ENCODE results near the gene BCL11B.

The BCL11B gene

DNA sequence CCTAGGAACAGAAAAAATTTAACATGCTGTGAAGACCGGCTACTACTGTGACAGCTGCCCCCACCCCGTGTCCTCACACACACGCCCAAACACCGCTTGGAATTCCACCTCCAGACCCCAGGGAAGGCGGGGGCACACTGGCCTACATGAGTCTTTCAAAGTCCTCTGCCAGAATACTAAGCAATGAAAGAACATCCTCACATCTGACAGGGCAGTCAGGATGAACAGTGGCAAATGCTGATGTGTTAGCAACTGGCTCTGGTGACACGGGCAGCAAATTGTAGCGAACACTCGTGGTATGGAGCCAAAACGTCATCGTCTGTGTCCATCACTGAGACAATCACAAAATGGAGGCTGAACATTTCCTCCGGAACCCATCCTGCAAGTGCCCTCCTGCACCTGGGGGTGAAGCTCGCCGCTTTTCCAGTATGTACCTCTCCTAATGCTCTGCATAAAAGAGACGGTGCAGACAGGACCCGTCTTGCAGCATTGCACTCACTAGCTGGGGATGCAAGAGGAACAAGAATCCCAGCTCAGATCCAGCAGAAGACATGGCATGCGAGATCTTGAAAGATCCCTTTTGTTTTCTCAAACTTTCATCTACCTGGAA is 94.8 kb downstream of the BCL11B start:
- DNase-seq: no peak

DNA sequence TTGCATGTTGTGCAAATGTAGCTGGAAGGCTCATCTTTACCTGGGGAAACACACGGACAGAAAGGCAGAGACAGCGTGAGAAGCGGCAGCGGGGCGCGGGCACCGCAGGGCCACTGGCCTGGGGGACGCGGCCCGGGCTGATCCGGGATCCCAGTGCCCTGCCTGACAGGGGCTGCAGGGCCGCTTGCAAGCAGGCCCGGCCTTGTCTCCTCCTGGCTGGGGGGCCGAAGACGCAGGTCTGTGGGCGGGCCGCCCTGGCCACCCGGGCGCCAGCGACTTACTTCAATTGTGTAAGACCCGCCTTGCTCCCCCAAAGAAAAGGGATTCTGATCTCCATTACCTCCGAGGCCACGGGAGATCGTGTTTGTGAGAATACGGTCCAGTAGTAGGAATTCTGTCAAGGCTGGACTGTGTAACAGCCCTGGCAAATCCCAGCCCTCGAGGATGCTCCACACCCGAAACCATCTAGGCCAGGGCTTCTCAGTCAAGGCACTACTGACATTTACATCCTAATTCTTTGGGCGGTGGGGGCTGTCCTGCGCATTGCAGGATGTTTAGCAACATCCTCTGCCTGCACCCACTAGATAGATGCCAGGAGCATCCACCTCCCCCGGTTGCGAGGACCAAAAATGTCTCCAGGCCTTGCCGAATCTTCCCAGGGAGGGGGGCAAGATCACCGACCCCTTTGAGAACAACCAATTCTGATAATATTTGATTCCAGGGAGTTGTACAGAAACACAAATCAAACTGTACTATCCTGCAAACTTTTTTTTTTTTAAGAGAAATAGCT is 95.6 kb downstream of the BCL11B start:
- DNase-seq: no peak

DNA sequence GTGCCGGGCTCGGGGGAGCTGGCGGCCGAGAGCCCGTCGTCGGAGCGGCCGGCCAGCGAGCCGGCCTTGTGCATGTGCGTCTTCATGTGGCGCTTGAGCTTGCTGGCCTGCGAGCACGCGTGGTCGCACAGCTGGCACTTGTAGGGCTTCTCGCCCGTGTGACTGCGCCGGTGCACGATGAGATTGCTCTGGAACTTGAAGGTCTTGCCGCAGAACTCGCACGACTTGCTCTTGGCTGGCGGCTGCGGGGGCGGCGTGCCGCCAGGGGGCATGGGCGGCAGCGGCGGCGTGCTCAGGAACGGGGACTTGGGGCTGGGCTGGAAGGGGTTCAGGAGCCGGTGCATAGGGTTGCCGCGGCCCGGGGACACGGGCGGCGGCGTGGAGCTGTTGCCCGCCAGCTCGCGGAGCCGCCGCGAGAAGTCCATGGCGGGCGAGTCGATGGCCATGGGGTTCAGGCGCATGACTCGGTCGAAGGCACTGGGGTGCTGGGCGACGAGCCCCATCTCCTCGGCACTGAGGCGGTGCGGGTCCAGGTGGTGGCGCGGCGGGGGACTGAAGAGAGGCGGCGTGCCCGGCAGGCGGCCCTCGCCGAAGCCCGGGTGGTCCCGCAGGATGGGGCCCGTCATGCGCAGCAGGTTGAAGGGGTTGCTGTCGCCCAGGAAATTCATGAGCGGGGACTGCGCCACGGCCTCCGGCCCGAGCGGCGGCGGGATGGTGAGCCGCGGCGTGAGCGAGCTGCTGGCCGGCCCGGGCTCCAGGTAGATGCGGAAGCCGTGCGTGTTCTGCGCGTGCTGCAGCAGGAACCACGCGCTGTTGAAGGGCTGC is 96.5 kb downstream of the BCL11B start:
- no peak for DNase-seq

DNA sequence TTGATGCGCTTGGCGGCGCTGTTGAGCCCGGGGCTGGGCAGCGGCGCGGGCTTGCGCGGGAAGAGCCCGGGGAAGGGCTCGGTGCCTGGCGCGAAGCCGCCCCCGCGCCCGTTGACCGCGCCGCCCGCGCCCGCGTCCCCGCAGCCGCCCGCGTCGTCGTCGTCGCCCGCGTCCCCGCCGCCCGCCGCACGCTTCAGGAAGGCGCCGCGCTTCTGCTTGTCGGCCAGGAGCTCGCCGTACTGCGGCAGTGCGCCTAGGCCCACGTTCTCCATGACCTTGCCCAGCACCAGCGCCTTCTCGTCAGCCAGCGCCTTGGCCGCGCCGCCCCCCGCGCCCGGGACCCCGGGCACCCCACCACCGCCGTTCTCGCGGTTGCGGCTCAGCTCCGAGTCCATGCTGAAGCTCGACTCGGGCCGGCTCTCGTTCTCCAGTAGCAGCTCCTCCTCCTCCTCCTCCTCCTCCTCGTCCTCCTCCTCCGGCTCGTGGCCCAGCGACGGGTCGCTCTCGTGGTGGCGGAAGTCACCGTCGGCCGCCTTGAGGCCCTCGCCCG is 97.2 kb downstream of the BCL11B start:
- no peak for DNase-seq

DNA sequence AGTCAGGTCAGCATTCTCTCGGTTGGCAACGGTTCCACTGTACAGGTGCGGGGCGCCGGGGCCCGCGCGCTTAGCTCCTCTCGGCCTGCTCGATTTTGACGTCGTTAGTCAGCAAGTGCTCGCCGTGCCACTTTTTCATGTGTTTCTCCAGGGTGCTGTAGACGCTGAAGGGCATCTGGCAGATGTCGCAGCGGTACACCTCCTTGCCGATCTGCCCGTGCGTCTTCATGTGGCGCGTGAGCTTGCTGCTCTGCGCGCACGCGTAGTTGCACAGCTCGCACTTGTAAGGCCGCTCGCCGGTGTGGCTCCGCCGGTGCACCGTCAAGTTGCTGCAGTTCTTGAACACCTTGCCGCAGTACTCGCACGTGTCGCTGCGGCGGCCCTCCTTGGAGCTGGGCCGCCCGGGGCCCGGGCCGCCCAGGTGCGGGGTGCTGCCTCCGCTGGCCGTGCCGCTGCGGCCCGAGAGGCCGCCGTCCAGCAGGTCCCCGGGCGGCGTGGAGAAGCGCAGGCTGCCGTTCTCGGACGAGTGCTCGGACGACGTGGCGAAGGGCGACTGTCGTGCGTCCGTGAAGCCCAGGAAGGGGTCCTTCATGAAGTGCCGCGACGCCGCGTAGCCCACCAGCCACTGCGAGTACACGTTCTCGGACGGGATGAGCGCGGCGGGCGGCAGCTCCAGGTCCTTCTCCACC is 97.8 kb downstream of the BCL11B start:
- no peak for DNase-seq

DNA sequence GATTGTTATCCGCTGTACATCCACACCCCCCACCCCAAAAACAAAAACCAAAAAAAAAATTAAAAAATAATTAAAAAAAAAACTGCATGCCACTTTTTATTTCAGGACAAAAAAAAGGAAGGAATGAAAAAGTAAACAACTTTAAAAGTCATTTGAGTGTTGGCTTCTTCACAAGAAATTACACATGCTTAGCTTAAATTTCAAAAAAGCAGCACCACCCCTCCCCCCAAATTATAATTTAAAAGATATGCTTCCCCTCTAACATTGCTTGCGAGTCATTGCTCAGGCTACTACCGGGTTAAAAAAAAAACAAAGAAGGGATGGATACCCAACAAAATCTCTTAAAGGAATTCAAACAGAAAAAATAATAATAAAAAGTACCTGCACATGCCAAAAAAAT is 98.5 kb downstream of the BCL11B start:
- DNase-seq: no peak

DNA sequence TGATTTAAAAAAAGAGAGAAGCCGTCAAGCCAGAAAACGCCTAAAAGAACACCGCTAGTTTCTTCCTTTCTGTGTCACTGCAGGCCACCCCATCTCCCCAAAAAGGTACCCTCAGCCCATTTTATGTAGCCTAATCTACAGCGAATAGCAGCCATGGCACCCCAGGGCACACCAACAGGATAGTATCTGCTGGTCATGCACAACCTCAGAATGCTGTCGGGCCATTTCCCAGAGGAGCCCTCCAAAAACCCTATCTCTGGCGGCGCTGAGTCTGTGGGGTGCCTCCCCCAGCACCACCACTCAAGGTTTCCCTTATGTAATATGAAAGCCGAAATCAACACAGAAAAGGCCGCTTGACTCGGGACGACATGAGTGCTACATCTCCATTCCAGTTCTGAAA is 98.9 kb downstream of the BCL11B start:
- DNase-seq: no peak

DNA sequence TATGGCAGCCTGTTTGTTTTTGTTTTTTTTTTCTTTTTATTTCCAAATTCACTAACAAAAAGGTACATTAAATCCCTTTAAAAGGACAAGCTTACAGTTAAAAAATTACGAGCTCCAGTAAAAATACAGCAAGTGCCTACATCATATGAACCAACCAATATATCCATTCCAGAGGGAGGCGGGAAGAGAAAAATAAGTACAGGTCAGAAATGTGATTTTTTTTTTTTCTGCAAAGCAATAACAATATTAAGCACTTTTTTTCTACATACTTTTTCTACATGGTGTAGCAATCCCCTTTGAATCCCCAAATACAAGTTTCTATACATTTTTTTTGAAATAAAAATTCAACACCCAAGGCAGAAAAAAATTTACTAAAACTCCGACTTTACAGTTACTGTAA is 100.6 kb downstream of the BCL11B start:
- no peak for DNase-seq

DNA sequence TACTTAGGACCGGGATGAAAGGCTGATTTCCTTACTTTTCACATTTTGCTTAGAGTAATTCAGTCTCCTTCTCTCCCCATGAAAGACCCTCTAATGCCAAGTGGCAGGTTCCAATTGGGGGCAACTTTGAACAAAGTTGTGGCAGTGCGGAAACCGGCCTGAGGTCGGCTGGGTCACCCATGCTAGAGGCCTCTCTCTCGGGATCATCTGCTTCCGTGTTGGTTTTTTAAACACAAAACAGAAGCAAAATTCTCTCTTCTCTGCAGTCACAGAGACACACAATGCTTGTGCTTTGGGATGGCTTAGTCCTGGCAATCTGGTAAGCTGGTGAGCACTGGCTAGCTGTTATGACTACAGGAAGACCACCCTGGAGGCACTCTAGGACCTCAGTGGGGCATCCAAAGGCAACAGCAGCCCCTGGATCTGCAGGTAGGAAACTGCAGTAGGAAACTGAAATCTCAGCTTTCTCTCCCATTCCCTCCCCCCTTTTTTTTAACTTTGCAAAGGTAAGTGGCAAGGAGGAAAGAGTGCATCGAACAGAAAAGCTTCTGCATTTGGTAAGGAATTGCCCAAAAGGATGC is 102.1 kb downstream of the BCL11B start:
- no peak for DNase-seq

DNA sequence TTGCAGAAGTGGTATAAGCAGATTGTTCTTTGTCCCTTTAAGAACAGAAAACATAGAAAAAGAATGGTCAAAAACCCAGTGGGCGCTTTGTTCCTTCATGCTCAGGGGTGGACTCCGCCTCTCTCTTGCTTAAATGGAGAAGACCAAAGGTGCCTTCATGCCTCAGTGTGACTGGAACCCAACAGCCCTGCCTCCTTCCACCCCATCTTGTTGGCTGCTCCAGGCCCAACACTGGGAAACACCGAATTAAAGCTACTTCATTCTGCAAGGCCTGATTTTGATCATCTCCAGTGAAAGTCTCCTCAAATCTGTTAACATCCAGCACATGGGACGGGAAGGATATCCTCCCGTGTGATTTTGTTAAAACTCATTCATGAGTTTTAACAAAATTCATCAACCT is 103.7 kb downstream of the BCL11B start:
- no peak for DNase-seq

DNA sequence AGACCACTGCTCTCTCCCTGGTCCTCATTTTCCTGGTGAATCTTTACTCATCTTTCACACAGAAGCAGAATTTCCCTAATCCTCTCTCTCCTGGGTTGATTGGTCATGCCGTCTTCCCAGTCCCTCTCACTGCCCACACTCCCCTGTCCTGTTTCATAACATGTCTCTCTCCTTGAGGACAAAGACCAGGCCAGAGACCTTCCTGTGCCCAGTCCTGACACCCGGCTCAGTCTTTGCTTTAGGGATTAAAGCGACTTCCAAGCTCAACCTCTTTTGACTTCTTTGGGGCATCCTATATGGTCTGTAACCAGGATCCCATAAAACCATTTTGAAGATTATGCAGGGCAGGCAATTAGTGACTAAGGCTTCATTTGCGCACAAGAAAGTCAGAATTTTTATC is 105.5 kb downstream of the BCL11B start:
- DNase-seq: no peak

DNA sequence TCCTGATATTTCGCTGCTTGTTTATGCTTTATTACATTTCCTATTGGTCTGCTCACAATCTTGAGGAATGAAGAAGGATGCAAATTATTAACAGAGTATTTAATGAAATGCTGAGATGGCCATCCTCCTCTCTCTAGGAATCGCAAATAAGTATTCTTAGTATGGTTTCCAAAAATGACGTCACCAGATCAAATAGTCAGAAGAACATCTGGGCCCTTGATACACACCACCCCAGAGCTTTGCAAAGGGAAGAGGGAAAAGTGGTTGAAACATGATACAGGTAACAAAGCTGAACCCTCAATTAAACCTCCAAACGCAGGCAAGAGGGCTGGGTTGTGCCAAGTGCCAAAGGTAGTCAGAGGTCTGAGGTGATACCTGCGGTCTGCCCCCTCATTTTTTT is 107.3 kb downstream of the BCL11B start:
- DNase-seq: no peak

DNA sequence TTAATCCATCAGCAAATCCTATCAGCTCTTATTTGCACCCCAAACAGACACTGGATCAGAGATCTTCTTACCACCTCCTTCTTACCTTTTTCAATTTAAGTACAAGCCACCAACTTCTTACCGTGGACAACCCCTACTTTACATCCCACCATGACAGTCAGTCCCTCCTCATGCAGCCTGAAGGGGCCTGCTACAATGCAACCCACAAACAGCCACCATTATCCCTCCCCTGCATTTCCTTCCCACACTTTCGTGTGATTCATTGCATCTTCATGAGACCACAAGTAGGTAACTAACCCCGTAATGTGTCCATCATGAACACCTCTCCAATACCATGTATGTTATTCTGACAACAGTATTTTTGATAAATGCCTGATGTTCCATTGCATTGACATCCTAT is 108.6 kb downstream of the BCL11B start:
- no peak for DNase-seq

DNA sequence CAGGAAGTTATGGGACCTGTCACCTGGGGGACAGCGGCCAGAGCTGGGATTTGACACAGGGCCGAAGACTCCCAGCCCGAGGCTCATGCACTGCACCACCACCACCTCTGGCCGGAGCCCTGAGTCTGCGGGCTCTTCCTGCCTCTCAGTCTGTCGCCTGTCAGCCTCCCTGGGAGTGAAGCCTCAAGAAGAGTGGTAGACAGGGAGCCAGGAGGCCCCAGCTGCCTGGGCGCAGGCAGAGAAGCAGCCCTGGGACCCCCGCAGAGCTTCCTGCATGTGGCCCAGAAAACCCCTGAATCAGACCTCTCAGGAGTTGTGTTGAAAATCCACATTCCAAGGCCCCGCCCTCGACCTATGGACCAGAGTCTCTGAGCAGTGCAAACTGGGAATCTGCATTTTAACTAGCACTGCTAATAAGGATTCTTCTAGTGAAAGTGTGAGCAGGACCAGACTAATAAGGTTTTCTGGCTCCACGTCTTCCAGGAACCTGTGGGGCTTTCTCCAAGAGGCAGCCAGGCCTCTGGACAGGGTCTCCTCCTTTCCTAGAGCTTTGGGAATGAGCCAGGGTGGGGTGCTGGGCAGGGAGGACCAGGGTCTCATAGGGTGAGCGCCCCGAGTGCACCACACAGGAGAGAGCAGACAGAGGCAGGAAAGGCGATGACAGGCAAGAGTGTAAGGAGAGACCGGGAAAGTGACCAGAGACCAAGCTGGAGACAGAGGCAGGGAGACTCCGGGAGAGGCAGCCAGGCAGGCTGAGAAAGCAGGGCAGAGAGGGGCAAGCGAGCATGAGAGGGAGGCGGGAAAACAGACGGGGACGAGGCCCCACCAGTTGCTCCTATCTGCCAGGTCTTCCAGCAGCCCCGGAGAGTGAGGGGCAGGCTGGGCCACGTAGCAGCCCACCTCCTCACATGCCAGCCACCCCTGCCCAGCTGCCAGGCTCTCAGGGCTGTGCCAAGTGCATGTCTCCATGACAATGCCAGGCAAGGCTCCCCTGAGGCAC is 112.4 kb downstream of the BCL11B start:
- DNase-seq: no peak

DNA sequence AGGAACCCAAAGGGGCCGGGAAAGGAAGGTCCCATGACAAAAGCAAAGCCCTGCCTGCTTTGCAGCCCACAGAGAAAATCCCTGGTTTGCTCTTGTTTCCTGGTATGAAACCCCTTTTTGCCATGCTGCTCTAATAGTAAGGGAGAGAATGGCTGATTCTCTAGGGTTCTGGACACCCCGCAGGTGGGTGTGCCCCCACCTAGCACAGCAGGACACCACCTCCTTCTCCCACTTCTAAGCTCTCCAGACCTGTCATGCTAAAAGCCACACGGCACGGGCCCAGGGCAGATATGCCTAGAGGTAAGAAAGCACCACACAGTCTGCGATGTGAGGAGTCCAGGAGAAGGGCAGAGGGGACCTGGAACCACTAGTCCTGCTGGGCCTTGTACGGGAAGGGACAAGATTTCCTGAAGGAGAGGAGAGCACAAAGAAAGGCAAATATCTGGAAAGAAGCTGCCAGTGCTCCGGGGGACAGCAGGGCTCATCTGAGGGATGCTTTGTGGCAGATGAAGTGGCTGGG is 113.3 kb downstream of the BCL11B start:
- DNase-seq: no peak

DNA sequence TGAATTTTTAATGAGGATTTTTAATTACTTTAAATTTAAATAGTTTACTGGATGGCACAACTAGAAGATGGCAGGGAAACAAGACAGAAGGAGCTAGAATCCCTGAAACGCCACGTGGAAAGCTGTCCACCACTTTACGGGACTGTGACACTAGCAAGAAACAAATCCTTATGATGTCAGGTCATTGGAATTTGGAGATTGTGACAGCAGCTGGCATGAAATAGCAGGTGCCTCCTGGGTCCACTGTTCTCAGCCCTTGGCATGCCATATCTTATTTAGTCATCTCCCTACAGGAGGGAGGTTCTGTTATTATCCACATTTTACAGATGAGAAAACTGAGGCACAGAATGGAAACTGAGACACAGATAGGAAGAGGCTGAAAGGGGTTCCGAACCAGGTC is 113.8 kb downstream of the BCL11B start:
- no peak for DNase-seq

DNA sequence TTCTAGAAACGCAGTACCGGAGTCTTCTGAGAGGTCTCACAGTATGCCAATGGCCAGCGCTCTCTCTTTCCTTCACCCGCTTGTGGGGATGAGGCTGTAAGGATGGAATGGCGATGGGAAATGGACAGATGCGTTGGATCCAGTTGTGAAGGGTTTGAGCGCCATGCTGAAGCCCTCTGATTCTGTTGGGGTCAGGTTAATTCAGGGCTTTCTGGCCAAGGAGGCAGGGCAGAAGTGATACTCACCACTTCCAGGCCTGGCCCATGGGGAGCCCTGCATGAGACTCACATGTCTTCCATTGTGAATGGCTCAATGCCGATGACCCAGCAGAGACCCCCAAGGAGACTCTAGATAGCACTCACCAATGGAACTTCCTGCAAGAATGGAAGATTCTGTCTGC is 114.3 kb downstream of the BCL11B start:
- DNase-seq: no peak

DNA sequence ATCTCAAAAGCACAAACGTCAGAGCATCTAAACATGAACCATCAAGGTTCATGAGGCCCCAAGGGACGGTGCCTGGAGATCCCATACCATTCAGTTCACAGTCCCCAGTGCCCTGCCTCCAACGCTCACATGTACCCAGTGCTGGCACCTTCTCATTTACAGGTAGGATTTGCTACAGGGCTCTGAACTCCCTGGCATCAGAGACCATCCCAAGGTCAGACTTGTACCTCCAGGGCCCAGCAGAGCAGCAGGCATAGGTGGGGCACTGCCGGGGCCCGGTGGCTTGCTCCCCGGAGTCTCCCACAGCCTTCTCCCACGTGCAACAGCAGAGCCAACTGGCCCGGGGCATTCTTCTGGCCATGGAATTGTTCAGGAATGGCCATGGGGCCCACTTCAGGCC is 114.8 kb downstream of the BCL11B start:
- no peak for DNase-seq

DNA sequence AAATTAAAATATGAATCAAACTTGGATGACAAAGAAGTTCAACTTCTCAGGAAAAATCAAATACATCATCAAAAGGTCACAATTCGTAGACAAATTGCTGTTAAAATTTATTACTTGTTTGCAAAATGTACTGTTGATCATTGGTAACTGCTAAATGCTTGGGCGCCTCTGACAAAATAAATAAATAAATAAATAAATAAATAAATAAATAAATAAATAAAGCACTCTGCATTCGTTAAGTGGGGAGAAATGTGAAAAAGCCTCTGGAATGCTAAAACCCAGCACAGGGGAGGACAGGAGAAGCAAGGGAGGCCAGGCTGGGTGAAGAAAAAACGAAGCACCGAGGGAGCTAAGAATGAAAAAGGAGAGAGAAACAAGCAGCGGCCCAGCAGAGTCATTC is 115.2 kb downstream of the BCL11B start:
- DNase-seq: no peak

DNA sequence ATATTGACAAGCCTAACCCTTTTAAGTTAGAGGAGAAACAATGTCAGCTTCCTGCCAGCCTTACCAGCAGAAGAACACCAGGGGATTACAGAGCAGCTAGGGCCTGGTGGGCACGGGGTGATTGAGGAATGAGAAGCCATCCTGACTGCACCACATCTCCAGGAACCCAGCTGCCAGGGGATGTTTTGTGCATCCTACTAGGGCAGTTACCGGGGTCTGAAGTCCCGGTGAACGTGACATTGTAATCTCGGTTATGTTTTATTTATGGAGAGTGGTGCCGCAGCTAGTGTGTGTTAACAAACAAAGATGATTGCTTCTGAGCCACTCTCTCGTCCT is 115.9 kb downstream of the BCL11B start:
- no peak for DNase-seq
